ENCODE data around the gene CCDC185. TPM values are rescaled to one million over a fixed set of nuclear protein-coding genes. Genes with fewer than 3 reads are reported as not detected.

Gene CCDC185
- total RNA-seq, 2 donors from 2014 or later = not detected

DNA sequence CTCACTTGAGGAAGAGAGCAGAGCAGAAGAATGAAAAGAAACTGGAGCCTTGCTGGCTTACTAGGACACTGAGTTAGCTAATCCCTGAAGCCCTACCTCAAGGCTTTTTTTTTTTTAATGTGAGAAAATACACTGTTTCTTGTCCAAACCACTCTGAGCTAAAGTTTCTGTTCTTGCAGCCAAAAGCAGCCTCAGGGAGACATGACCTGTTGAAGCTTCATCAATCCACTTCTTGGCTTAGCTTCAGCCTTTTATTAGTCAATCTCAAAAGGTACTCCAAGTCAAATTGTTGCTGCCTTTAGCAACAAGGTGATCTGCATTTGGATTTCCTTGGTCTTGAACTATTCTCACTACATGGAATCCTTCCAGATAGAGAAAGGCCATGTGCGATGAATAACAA lies 33.7 kb downstream of the CCDC185 start:
- peaks cover 40 to 74% of the 10 kb centered on the region in 2 donors for H3K4me1 ChIP-seq (ENCODE audit: control insufficient read depth in 1 of 2, low read depth in 2 of 2)
- ATAC-seq (ENCODE audit: insufficient number of reproducible peaks, low FRiP score, low read depth) (no peak), DNase-seq (ENCODE audit: low spot score) (no peak)
- no peaks in the 10 kb centered on the region for H3K27me3 ChIP-seq (replicated peaks; ENCODE audit: insufficient read depth)
- no peak overlapping the region for H3K4me3 ChIP-seq
- no peaks in the 10 kb centered on the region for H3K9me3 ChIP-seq
- TF ChIP-seq, protein P1, sequence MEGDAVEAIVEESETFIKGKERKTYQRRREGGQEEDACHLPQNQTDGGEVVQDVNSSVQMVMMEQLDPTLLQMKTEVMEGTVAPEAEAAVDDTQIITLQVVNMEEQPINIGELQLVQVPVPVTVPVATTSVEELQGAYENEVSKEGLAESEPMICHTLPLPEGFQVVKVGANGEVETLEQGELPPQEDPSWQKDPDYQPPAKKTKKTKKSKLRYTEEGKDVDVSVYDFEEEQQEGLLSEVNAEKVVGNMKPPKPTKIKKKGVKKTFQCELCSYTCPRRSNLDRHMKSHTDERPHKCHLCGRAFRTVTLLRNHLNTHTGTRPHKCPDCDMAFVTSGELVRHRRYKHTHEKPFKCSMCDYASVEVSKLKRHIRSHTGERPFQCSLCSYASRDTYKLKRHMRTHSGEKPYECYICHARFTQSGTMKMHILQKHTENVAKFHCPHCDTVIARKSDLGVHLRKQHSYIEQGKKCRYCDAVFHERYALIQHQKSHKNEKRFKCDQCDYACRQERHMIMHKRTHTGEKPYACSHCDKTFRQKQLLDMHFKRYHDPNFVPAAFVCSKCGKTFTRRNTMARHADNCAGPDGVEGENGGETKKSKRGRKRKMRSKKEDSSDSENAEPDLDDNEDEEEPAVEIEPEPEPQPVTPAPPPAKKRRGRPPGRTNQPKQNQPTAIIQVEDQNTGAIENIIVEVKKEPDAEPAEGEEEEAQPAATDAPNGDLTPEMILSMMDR (IDR thresholded peaks at IDR 0.05) = no peak
- no peak overlapping the region for H3K27ac ChIP-seq
- H3K36me3 ChIP-seq = no peaks in the 10 kb centered on the region

DNA sequence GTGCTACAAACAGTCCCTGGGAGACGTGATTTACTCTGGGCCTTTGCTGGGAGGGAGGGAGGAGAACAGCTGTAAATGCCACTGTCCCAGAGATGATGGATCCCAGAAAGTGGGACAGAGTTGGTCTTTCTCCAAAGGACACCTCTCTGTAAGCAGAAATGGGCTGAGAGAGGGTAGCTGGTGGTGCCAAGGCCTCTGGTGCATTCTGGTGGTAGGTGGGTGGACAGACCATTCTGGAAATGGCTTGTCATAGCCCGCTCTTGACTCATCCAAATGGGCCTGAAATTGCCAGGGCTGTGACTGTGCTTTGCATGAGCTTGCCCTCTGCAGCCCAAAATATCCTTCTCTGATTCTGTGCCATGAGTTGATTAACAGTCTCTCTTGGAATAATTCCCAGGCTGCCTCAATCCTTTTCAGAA lies 36.1 kb downstream of the CCDC185 start:
- TF ChIP-seq, protein P1 (IDR thresholded peaks at IDR 0.05) = no peak
- Histone ChIP-seq H3K4me3 (no peak overlapping the region), H3K9me3 (no peaks in the 10 kb centered on the region), H3K4me1 (ENCODE audit: control insufficient read depth in 1 of 2, low read depth in 2 of 2) (peaks cover 36 to 65% of the 10 kb centered on the region in 2 donors), H3K36me3 (no peaks in the 10 kb centered on the region), H3K27ac (peak overlapping the region; percentile 58 to 76), H3K27me3 (replicated peaks; ENCODE audit: insufficient read depth) (no peaks in the 10 kb centered on the region)
- peak; percentile 66 for ATAC-seq (ENCODE audit: insufficient number of reproducible peaks, low FRiP score, low read depth)
- peak; percentile 39 for DNase-seq (ENCODE audit: low spot score)

DNA sequence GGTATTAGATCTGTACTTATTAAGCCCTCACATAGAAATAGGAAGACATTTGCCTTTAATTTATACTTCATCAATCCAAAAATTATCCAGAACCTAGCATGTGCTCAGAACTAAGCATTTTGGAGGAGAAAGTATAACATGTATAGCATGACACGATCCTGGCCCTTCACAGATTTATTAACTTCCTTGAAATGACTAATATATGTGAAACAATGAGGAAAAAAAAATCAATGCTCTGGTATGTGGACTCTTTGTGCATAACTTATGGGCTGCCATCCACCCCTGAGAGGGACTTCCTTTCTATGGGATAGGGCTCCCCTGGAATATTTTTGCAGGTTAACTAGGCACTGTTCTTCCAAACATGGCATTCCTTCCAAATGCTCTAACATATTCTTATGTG lies 36.6 kb downstream of the CCDC185 start:
- Histone ChIP-seq H3K27me3 (replicated peaks; ENCODE audit: insufficient read depth) (no peaks in the 10 kb centered on the region), H3K4me1 (ENCODE audit: control insufficient read depth in 1 of 2, low read depth in 2 of 2) (peaks cover 31 to 60% of the 10 kb centered on the region in 2 donors), H3K9me3 (no peaks in the 10 kb centered on the region), H3K36me3 (no peaks in the 10 kb centered on the region), H3K4me3 (no peak overlapping the region), H3K27ac (peak overlapping the region; percentile 58 to 76)
- DNase-seq (ENCODE audit: low spot score) (no peak), ATAC-seq (ENCODE audit: insufficient number of reproducible peaks, low FRiP score, low read depth) (no peak)
- TF ChIP-seq, protein P1 (IDR thresholded peaks at IDR 0.05) = no peak

DNA sequence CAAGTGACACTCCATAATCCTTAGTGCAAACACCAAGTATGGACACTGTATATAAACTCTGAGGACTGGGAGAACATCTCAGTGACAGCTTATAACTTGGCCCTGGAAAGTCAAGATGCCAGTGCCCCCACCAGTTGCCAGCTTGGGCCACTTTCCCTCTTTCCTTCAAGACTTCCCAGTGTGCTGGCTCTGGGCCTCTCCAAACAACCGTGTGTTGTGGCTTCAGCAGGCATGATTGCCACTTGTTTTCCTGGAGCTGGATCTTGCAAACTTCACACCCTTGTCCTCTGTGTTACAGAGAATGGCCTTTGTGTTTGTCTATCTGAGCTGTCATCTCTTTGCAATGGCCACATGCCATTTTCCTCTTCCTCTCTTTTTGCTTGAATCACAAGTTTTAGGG lies 37.0 kb downstream of the CCDC185 start:
- Histone ChIP-seq H3K27ac (peak overlapping the region; percentile 58 to 76), H3K36me3 (no peaks in the 10 kb centered on the region), H3K27me3 (replicated peaks; ENCODE audit: insufficient read depth) (no peaks in the 10 kb centered on the region), H3K4me3 (peak overlapping the region; percentile 15), H3K4me1 (ENCODE audit: control insufficient read depth in 1 of 2, low read depth in 2 of 2) (peaks cover 27 to 56% of the 10 kb centered on the region in 2 donors), H3K9me3 (no peaks in the 10 kb centered on the region)
- ATAC-seq (ENCODE audit: insufficient number of reproducible peaks, low FRiP score, low read depth) (no peak), DNase-seq (ENCODE audit: low spot score) (no peak)
- TF ChIP-seq, protein P1 (IDR thresholded peaks at IDR 0.05) = no peak

DNA sequence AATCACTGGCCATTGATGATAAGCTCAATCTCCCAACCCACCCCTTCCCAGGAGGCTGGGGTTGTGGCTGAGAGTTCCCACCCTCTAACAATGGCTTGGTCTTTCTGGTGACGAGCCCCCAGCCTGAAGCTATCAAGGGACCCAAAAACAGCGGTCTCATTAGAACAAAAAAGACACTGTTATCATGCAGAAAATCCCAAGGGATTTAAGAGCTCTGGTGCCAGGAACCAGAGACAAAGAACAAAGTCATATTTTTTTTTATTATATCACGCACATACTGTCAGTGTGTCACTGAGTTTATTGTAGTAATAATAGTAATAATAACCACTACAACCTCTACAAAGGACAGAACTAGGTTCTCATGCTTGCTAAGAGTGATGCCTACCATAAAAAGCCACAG lies 43.9 kb downstream of the CCDC185 start:
- DNase-seq (ENCODE audit: low spot score) (no peak), ATAC-seq (ENCODE audit: insufficient number of reproducible peaks, low FRiP score, low read depth) (no peak)
- Histone ChIP-seq H3K27ac (no peak overlapping the region), H3K4me3 (no peak overlapping the region), H3K4me1 (ENCODE audit: control insufficient read depth in 1 of 2, low read depth in 2 of 2) (no peaks in the 10 kb centered on the region), H3K27me3 (replicated peaks; ENCODE audit: insufficient read depth) (no peaks in the 10 kb centered on the region), H3K36me3 (no peaks in the 10 kb centered on the region), H3K9me3 (no peaks in the 10 kb centered on the region)
- TF ChIP-seq, protein P1 (IDR thresholded peaks at IDR 0.05) = no peak

Measured in thoracic aorta (tissue), 2 donors.